ENCODE results near the gene NSUN2.

DNA sequence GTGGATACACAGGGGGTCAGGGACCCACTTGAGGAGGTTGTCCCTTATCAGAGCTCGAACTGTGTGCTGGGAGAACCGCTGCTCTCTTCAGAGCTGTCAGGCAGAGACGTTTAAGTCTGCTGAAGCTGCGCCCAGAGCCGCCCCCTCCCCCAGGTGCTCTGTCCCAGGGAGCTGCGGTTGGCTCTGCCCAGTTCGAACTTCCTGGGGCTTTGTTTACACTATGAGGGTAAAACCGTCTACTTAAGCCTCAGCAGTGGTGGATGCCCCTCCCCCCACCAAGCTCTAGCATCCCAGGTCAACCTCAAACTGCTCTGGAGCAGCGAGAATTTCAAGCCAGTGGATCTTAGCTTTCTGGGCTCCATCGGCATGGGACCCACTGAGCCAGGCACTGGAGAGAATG is 16.3 kb upstream of the NSUN2 start:
- no peak for TF ChIP-seq EZH2 (IDR thresholded peaks at IDR 0.05; ENCODE audit: low read depth, unreplicated experiment)
- TF ChIP-seq, protein P1, sequence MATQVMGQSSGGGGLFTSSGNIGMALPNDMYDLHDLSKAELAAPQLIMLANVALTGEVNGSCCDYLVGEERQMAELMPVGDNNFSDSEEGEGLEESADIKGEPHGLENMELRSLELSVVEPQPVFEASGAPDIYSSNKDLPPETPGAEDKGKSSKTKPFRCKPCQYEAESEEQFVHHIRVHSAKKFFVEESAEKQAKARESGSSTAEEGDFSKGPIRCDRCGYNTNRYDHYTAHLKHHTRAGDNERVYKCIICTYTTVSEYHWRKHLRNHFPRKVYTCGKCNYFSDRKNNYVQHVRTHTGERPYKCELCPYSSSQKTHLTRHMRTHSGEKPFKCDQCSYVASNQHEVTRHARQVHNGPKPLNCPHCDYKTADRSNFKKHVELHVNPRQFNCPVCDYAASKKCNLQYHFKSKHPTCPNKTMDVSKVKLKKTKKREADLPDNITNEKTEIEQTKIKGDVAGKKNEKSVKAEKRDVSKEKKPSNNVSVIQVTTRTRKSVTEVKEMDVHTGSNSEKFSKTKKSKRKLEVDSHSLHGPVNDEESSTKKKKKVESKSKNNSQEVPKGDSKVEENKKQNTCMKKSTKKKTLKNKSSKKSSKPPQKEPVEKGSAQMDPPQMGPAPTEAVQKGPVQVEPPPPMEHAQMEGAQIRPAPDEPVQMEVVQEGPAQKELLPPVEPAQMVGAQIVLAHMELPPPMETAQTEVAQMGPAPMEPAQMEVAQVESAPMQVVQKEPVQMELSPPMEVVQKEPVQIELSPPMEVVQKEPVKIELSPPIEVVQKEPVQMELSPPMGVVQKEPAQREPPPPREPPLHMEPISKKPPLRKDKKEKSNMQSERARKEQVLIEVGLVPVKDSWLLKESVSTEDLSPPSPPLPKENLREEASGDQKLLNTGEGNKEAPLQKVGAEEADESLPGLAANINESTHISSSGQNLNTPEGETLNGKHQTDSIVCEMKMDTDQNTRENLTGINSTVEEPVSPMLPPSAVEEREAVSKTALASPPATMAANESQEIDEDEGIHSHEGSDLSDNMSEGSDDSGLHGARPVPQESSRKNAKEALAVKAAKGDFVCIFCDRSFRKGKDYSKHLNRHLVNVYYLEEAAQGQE (IDR thresholded peaks at IDR 0.05; ENCODE audit: unreplicated experiment), result no peak
- no peak for TF ChIP-seq POLR2AphosphoS5 (IDR thresholded peaks at IDR 0.05; ENCODE audit: low read depth)
- TF ChIP-seq, protein P2, sequence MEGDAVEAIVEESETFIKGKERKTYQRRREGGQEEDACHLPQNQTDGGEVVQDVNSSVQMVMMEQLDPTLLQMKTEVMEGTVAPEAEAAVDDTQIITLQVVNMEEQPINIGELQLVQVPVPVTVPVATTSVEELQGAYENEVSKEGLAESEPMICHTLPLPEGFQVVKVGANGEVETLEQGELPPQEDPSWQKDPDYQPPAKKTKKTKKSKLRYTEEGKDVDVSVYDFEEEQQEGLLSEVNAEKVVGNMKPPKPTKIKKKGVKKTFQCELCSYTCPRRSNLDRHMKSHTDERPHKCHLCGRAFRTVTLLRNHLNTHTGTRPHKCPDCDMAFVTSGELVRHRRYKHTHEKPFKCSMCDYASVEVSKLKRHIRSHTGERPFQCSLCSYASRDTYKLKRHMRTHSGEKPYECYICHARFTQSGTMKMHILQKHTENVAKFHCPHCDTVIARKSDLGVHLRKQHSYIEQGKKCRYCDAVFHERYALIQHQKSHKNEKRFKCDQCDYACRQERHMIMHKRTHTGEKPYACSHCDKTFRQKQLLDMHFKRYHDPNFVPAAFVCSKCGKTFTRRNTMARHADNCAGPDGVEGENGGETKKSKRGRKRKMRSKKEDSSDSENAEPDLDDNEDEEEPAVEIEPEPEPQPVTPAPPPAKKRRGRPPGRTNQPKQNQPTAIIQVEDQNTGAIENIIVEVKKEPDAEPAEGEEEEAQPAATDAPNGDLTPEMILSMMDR (conservative IDR thresholded peaks at IDR 0.05; ENCODE audit: low read depth in 2 of 2), result no peak
- TF ChIP-seq EZH2phosphoT487 (IDR thresholded peaks at IDR 0.05; ENCODE audit: unreplicated experiment), result no peak
- no peak for TF ChIP-seq CREB1 (CRISPR knock-in tag; IDR thresholded peaks at IDR 0.05; ENCODE audit: low read depth)
- no peak for TF ChIP-seq JUNB (IDR thresholded peaks at IDR 0.05; ENCODE audit: unreplicated experiment)
- no peak for TF ChIP-seq NANOG (IDR thresholded peaks at IDR 0.05; ENCODE audit: borderline replicate concordance)
